Panc1 (cell line): Measurements from ENCODE around the gene NF1.

Experiments
- CTCF ChIP-seq: fragments of 450-650 bp; IDR thresholded peaks from 2 replicates; pipeline ENCODE4 v1.5.1; 2017; ENCODE audit warnings: mild to moderate bottlenecking
- POLR2AphosphoS5 ChIP-seq: IDR thresholded peaks from 2 replicates; pipeline ENCODE4 v1.6.1; 2012; ENCODE audit warnings: mild to moderate bottlenecking, low read depth, low read length, moderate library complexity
- SIN3A ChIP-seq: IDR thresholded peaks from 2 replicates; pipeline ENCODE4 v1.6.1; 2012; ENCODE audit warnings: low read depth, mild to moderate bottlenecking, low read length, moderate library complexity, borderline replicate concordance; ENCODE audit not compliant: insufficient read depth
- TCF7L2 ChIP-seq: IDR thresholded peaks from 2 replicates; pipeline ENCODE4 v1.6.1; 2011; ENCODE audit warnings: mild to moderate bottlenecking, low read depth, low read length, inconsistent platforms

GRCh38 chr17:31386542-31387075, 291.8 kb downstream of the NF1 start:
- TF ChIP-seq TCF7L2 (no peak), SIN3A (no peak), CTCF (no peak), POLR2AphosphoS5 (no peak)
